Kidney capillary endothelial cell (primary cell): ENCODE measurements around the gene NAPEPLD.

Experiments used
- DNase-seq: peaks from one replicate; pipeline ENCODE4 v3.0.0-alpha.2; 2018; ENCODE audit warnings: low spot score

NAPEPLD gene

DNA sequence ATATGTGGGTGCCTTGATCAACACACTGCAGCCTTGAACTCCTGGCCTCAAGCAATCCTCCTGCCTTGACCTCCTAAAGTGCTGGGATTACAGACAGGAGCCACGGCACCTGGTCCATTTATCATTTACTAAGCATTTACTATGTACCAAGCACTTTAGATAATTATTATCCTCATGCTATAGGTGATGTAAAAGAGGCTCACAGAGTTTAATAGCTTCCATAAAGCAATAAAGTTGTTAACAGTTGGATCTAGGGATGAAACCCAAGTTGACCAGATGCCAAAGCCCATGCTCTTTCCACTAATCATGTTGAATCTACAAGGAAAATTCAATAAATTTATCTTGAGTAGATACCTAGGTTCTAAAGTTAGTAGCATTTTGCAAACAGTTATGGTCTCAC lies 5.0 kb downstream of the NAPEPLD start:
- DNase-seq = no peak

DNA sequence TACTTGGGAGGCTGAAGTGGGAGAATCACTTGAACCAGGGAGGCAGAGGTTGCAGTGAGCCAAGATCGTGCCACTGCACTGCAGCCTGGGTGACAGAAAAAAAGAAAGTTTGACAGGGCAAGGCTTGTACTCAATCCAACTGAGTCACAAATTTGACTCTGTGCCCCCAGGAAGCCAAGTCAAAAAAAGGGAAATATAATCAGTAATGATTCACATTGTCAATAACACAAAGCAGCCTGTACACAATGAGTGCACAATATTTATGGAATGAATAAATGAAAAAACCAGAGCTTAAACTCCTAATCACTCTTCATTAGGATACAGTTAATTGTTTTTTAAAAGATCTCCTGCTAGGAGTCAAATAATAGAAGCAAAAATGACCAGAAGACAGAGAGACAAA lies 6.4 kb downstream of the NAPEPLD start:
- DNase-seq = no peak

DNA sequence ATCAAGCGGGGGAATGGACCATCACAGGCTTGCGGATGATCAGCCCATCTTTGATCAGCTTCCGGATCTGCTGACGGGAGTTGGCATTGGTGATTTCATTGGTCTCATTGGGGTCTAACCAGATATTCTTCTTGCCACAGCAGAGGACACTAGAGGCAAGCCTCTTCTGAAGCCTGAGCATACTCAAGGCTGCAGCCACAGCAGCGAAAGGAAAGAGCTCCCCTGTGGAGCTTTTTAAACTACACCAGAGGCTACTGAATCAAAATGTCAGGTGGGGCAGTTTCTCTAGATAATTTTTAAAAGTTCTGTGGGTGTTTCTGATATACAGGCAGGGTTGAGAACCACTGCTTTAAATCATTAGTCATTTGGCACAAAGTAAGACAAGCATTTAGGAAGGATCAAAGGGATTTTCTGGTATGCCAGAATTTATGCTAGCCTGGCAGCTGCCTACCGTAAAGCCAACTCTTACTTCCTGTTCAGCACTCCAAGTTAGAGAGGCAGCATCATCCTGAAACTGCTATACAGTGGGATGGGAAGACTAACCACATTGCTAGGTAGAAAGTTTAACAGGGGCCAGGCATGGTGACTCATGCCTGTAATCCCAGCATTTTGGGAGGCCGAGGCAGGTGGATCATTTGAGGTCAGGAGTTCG lies 7.0 kb downstream of the NAPEPLD start:
- DNase-seq = no peak

DNA sequence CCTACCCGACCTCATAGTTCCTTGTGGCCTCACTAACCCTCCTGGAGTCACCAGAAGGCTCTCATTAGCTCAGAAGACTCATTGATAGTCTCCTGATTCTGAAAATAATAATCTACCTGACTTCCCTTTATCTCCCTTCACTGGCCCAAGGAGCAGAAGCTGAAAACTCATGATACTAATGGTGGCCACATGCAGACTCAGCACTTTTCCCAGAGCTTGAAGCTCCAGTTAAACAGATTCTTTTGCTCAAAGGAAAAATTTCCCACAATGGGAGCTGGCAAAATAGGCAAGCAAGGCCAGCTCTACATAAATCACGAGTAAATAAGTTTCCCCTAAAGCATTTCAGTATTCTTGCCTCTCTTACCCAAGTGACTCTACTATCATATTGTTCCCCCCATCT lies 8.2 kb downstream of the NAPEPLD start:
- DNase-seq = no peak

DNA sequence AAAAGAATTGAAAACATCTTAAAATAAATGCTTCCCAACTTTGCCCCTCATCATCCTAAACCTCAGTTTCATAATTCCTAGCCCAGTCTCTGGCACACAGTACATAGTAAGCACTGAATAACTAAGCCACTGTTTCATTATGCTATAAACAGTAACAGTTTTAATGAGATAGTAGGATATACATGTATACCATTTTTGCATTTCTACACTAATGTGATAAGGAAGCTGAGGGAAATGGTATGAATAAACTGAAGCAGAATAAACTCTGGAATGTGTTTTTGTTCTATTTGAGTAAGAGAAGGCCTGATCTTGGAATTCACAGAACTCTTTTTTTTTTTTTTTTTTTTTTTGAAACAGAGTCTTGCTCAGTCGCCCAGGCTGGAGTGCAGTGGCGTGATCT lies 8.8 kb downstream of the NAPEPLD start:
- DNase-seq = no peak

DNA sequence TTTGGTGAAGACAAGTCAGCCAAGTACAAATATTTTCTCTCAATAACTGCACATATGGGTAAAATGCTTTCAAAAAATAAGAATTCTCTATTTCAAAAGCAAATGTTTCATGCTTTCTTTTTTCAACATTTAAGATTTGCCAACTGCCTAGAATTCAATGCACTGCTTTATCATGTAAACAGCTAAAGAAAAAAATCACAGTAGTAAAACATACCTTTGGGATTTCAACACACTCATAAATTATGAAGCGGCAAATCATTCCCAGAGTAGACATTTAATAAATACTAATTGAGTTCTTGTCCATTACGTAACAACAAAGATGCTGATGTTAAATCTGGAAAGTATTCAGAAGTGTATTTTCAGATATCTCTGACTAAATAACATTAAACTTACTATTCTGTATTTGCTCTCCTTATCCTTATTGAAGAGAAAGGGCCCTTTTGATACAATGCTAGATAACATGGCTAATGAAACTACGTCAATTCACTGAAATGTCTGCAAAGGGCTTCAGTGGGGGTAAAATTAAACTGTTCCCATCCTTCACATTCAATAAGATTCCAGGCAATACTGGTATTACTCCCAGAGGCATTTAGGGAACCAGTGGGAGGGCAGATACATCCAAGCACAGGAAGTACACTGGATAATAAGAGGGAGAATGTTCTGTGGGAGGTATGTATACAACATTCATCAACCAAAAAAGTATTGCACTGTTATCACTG lies 13.9 kb downstream of the NAPEPLD start:
- no peak for DNase-seq

DNA sequence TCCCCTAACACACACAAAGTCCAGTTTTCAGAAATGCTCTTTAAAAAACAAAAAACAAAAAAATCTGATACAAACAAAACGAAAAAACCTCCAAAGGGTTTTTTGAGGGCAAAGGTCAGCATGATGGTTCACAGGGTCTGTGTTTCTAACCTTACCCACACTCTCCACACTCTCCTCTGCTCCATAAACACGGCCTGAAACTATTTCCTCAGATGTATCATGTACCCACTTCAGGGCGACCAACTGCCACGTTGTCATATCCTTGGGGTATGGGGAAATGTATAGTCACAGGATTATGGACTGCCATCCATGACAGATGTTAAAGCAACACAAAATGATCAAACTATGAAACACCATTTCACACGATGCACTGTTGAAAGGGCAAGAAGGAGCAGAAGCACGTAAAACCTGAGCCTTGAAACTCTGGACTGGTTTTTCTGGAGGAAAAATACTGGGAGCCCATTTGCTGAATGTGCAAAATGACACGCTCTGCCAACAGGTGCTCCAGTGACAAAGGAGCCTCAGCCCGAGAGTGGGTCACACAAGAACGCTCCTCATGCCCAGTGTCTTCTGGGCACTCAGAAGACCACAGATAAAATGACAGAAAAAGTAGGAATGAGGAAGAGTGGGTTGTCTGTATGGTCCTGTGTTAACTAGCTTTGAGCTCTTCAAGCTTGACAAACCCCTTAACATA lies 15.8 kb downstream of the NAPEPLD start:
- no peak for DNase-seq

DNA sequence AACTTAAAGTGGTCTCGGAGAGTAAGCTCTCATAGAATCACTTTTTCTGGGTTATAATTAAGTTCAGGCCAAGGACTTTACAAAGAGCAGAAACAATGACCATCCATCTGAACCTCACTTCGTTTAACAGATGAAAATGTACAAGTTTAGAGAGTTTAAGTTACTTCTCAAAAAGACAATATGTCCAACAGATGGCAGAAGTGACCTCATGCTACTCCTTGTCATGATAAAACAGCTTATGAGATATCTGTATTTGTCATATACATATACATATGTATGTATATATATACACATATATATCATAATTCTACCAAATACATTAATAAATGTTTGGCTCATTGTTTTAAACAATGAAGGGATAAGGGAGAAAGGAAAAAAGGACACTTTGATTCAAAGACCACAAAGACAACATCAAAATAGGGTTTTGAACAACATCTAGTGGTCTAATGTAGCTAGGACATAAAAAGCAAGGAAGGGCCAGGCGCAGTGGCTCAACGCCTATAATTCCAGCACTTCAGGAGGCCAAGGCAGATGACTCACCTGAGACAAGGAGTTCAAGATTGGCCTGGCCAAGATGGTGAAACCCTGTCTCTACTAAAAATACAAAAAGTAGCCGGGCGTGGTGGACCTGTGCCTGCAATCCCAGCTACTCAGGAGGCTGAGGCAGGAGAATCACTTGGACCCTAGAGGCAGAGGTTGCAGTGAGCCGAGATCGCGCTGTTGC lies 17.8 kb downstream of the NAPEPLD start:
- no peak for DNase-seq

DNA sequence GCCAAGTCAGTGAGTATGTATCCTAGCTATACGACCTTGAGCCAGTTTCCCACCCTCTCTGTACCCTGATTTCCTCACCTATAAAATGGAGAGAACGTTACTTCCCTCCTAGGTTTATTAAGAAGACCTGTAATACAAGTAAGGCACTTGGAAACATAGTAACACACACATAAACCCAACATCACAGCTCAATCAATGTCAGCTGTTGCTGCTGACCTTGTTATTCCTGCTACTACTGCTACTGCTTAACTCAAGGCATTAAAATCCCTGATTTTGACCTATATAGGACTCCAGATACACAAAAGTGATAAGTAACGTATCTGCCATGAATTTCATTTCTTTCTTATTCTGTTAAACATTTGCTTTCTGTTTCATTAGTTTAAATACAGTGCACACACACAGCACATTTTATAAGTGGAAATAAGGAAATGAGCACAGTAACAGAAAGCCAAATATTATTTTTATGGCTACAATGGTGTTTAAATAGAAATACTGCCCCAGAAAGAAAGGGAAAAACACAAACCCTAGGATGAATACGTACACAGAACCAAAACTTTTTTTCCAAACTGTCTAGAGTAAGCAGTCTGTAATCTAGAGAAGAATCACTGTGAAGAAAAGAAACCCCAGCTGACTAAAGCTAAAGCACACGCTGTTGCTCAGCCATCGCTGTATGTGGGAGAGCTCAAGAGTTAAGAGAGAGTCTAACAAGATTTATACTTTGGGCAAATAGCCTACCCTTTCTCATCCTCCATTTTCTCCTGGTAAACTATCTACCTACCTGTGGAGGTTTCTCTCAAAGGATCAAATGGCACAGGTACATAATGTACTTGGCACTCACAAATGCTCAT lies 19.0 kb downstream of the NAPEPLD start:
- DNase-seq = no peak

DNA sequence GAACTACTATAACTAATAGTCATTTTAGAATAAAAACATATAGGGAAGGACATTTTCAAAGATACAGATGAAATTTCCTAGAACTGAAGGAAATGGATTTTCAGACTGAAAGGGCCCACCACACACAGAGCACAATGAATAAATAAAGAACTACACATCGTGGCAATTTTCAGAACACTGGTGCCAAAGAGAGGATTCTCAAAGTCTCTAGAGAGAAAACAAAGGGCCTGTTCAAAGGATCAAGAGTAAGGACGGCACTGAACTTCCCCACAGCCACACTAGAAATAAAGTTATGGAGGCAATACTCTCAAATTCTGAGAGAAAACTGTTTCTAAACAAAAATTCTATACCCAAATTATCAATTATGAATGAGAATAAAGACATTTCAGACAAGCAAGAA lies 21.9 kb downstream of the NAPEPLD start:
- no peak for DNase-seq

DNA sequence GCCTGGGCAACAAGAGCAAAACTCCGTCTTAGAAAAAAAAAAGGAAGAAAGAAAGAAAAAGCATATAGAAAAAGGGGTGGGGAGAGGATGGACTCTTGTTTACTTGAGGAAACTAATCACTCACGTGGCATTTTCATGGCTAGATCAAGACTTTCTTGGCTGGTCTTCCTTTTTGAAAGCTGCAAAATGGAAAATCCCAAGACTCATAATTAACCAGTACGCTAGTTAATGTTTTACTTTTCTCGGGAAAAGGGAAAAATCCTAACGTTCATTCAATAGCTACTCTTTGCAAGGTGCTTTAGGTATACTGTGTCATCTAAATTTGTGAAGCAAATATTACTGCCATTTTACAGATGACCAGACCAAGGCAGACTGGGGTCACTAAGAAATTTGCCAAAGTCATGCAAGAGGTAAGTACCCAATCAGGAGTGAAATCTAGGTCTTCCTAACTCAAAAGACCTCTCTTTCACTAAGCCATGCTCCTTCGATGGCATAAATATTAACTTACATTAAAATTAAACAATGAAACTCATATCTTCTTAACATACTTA lies 24.4 kb downstream of the NAPEPLD start:
- DNase-seq = no peak

DNA sequence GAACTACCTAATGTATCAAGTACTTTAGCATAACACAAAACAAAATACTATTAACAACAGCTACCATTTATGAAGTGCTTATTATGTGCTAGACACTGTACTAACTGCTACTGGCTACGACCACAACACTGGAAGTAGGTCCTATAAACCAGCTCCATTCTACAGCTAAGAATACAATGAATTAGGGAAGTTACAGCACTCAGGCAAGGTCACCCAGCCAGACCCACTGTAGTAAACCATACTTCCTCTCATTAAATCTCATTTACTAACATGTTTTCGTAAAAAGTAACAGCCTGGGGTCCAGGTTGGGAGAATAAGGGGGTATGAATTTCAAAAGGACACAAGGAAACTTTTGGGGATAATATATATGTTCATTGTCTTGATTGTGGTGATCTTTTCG lies 25.4 kb downstream of the NAPEPLD start:
- DNase-seq = no peak

DNA sequence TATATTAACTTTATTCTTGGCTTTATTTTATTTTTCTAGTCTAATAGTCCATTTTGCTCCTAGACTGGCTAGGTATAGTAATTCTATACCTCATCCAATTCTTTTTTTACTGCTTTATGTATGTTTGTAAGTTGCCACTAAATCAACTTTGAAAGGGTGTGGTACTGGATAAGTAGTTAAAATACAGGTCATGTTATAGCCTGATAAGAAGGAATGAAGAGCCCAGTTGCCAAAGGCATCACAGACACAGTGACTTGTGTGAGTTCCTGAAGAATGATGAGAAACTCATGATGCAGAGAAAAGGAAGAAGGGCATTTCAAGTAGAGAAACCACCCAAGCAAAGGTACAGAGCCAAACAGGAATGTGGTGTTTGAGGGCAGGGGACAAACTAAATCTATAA lies 27.3 kb downstream of the NAPEPLD start:
- no peak for DNase-seq

DNA sequence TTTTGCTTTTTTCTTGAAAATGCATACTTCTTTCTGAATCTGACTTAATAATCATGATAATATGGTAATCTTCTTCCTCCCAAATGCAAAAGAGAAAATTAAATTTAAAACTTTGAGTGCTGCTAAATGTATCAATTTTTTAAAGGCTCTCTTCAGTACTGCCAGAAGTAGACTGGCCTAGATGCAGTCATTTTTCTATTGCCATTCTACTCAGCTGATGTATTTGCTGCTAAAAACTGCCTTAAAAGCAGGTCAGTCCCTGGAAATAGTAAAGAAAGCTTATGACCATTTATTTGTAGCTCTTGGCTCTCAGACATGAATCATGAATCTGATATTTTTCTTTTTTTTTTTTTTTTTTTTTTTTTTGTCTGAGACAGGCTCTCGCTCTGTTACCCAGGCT lies 28.5 kb downstream of the NAPEPLD start:
- no peak for DNase-seq

DNA sequence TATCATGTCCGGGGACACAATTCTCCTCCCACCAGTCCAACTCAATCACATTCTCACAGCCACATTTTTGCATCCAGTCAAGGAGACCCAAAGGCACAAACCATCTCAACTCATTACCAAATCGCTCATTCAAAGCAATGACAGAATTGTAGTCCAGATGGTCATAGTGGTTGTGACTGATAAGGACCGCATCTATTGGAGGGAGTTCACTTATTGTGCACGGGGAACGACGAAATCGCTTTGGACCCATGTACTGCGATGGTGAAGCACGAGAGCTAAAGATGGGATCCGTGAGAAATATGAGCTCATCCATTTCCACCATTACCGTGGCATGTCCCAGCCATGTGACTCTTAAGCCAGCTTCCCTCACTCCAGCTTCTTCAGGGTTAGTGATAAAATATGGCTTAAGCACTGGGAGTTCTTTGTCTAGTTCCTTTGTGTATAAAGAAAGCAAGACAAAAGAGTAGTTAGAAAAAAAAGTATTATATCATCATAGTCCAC lies 29.1 kb downstream of the NAPEPLD start:
- no peak for DNase-seq

DNA sequence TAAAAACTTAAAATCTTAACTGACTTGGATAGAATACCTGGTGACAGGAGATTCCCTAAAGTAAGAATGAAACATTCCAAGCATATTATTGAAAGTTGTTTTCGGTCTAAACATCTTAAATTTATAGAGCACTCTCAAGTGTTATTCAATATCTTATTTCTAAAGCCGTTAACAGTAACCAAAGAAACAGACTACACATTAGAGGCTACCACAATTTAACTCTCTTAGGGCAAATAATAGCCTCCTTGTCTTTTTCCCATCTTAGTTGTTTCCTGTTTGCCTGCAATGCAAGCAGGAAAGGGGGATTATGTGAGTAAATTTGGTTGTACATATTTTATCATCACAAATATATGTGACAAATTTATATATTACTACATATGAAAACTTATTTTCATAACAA lies 31.4 kb downstream of the NAPEPLD start:
- no peak for DNase-seq

DNA sequence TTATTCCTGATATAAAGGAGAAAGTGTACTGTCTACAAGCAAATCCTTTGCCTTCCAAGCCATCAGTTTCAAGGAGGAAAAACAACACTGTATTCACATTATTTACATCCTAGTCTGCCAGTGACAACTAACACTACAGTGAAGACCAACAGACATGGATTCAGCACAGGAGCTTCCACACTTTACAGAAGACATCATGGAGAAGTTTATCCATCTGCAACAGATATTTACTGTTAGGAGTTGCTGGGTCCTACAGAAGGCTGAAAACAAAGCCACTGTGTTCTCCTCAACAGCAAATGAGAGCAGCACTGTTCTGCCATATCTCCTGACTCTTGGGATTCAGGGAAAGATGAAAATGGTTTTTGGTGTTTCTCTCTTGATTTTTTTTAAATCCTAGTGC lies 31.9 kb downstream of the NAPEPLD start:
- DNase-seq = no peak

DNA sequence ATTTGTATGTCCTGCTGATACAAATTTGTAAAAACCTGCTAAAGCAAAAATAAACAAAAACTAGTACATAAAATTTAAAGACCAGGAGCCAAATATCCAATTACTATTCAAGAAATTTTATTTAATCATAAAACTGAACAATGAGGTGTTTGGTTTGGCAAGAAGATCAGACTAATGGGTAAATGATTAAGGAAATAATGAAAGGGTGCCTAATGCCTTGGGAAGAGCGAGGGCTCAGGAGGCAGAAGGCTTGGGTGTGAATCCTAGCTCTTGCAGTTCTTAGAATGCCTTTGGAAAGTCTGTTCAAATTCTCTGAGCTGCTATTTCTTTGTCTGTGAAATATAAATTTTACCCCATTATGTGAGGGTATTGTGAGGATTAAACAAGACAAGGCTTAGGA lies 32.4 kb downstream of the NAPEPLD start:
- DNase-seq = no peak

DNA sequence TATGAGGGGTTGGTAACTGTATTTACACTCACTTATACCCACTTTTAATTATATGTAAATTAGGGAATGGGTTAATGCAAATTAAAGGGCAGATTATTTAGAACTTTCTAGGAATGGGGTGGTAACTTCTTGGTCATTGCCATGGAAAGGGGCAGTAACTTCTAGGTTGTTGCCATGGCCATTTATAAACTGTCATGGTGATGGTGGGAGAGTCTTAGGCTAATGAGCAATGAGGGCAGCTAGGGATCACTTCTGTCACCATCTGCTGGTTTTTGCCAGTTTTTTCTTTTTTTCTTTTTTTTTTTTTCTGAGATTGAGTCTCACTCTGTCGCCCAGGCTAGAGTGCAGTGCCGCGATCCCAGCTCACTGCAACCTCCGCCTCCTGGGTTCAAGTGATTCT lies 33.1 kb downstream of the NAPEPLD start:
- no peak for DNase-seq

DNA sequence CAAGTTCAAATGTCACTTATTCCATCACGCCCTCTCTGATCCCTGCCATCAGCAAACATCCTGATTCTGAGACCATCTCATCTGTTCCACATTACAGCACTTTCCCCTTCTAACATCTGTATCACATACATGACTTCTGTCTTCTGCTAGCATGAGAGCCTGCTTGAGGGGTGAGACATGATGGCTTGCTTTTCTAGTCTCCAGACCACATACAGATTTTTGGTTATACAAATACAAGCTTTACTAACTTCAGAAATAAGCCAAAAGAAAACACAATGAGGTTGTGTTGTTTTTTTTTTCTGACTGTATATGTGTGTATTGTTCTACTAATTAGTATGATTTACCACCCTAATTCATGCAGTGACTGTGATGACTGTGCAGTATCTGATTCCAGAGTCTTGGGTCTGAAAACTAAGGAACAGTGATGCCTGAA lies 34.3 kb downstream of the NAPEPLD start:
- no peak for DNase-seq

DNA sequence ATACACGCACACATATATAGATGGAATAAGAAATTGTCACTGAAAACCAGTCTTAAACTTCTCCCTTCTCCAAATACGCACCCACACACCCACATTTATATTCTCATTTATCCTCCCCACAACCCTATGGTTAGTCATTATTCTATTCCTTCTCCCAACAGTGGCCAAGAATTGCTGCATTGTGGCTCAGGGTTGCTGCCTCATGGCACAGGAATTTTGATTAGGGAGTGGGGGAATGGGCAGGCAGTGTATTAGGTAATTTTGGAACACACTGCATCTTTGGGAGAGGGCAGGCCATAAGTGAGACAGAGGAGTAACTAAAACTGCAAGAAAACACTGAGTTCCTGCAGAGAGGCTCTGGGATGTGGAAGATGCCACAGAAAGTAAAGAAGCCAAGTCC lies 35.7 kb downstream of the NAPEPLD start:
- DNase-seq = peak; percentile 17
